Measurements from ENCODE around the gene DNAJC8. TPM values are rescaled to one million over a fixed set of nuclear protein-coding genes. Genes with fewer than 3 reads are reported as not detected.

DNAJC8 gene
- total RNA-seq, 4 donors from 2014 or later, result 77.7 to 83.1 (median 79.9) TPM

GRCh38 chr1:28190996-28191645 is 41.7 kb downstream of the DNAJC8 start:
- DNase-seq (ENCODE audit: low spot score in 2 of 2), result no peak
- no peaks in the 10 kb centered on the region for H3K27me3 ChIP-seq
- TF ChIP-seq EP300 (IDR thresholded peaks at IDR 0.05), result no peak
- TF ChIP-seq POLR2A (IDR thresholded peaks at IDR 0.05), result no peak
- TF ChIP-seq, protein P1, sequence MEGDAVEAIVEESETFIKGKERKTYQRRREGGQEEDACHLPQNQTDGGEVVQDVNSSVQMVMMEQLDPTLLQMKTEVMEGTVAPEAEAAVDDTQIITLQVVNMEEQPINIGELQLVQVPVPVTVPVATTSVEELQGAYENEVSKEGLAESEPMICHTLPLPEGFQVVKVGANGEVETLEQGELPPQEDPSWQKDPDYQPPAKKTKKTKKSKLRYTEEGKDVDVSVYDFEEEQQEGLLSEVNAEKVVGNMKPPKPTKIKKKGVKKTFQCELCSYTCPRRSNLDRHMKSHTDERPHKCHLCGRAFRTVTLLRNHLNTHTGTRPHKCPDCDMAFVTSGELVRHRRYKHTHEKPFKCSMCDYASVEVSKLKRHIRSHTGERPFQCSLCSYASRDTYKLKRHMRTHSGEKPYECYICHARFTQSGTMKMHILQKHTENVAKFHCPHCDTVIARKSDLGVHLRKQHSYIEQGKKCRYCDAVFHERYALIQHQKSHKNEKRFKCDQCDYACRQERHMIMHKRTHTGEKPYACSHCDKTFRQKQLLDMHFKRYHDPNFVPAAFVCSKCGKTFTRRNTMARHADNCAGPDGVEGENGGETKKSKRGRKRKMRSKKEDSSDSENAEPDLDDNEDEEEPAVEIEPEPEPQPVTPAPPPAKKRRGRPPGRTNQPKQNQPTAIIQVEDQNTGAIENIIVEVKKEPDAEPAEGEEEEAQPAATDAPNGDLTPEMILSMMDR (IDR thresholded peaks at IDR 0.05), result no peak
- 57 to 68% methylated on average over 12 of the region's 12 CpGs for WGBS, 2 donors
- H3K4me1 ChIP-seq, result no peaks in the 10 kb centered on the region
- H3K36me3 ChIP-seq, result no peaks in the 10 kb centered on the region
- no peaks in the 10 kb centered on the region for H3K9me3 ChIP-seq
- H3K27ac ChIP-seq, result no peak overlapping the region
- H3K4me3 ChIP-seq, result no peak overlapping the region

- Histone ChIP-seq H3K27ac (no peak overlapping the region), H3K9me3 (no peaks in the 10 kb centered on the region), H3K4me3 (no peak overlapping the region), H3K36me3 (no peaks in the 10 kb centered on the region), H3K4me1 (no peaks in the 10 kb centered on the region), H3K27me3 (no peaks in the 10 kb centered on the region)
- WGBS, 2 donors, result 61 to 69% methylated on average over 3 of the region's 3 CpGs
- no peak for DNase-seq (ENCODE audit: low spot score in 2 of 2)
- no peak for TF ChIP-seq EP300 (IDR thresholded peaks at IDR 0.05)
- TF ChIP-seq POLR2A (IDR thresholded peaks at IDR 0.05), result no peak
- TF ChIP-seq, protein P1 (IDR thresholded peaks at IDR 0.05), result no peak
Observed at GRCh38 chr1:28190337-28190979, 42.4 kb downstream of the DNAJC8 start.

- Histone ChIP-seq H3K27ac (no peak overlapping the region), H3K4me1 (no peaks in the 10 kb centered on the region), H3K36me3 (no peaks in the 10 kb centered on the region), H3K4me3 (no peak overlapping the region), H3K27me3 (no peaks in the 10 kb centered on the region), H3K9me3 (no peaks in the 10 kb centered on the region)
- no peak for DNase-seq (ENCODE audit: low spot score in 2 of 2)
- 81 to 88% methylated on average over 1 of the region's 1 CpG for WGBS, 2 donors
- no peak for TF ChIP-seq POLR2A (IDR thresholded peaks at IDR 0.05)
- TF ChIP-seq, protein P1 (IDR thresholded peaks at IDR 0.05), result no peak
- TF ChIP-seq EP300 (IDR thresholded peaks at IDR 0.05), result no peak
Observed at GRCh38 chr1:28185071-28185470, 47.8 kb downstream of the DNAJC8 start.

DNA sequence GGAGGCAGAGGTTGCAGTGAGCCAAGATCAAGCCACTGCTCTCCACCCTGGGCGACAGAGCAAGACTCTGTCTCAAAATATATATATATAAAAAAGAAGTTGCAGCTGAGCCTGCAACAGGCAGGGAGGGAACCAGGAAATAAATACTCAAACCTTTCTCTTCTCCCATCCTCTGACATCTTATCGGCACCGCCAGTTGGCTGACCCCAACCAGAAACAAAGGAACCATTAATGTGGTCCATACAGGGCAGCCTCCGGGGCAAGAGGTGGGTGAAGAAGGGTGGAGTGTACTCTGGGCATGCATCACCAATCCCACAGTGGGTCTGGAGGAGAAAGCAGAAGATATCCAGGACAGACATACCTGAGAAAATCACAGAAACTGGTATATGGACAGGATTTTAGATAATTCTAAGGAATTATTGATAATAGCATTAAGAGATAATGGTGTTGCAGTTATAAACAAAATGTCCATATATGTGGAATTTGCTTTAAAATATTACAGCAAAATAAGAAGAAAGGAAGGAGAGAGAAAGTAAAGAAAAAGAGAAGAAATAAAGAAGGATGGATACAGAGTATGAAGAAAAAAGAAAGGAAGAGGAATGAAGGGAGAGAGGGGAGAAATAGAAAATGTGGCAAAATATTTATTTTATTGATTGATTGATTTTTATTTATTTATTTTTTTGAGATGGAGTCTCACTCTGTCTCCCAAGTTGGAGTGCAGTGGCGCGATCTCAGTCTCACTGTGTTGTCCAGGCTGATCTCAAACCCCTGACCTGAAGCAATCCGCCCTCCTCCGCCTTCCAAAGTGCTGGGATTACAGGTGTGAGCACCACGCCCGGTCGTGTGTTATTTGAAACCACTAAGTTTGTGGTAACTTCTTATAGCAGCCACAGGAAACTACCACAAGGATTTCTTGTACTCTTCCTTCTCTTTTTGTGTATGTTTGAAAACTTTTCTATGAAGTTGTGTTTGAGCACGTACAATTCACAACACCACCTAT is 52.2 kb downstream of the DNAJC8 start:
- TF ChIP-seq, protein P1 (IDR thresholded peaks at IDR 0.05), result no peak
- TF ChIP-seq EP300 (IDR thresholded peaks at IDR 0.05), result no peak
- no peak for TF ChIP-seq POLR2A (IDR thresholded peaks at IDR 0.05)
- 59 to 60% methylated on average over 12 of the region's 12 CpGs for WGBS, 2 donors
- H3K9me3 ChIP-seq, result no peaks in the 10 kb centered on the region
- no peaks in the 10 kb centered on the region for H3K4me1 ChIP-seq
- no peaks in the 10 kb centered on the region for H3K36me3 ChIP-seq
- H3K4me3 ChIP-seq, result no peak overlapping the region
- DNase-seq (ENCODE audit: low spot score in 2 of 2), result no peak
- H3K27ac ChIP-seq, result no peak overlapping the region
- H3K27me3 ChIP-seq, result no peaks in the 10 kb centered on the region

Measured in tibial nerve (tissue), 4 donors.